Activated CD4-positive, CD25-positive, alpha-beta regulatory T cell treated with anti-CD3 and anti-CD28 coated beads, Interleukin-2, amount 50 U/mL, for 24 hours (primary cell): ENCODE measurements around the gene KDM4C.

Experiments used
- ATAC-seq, 2 donors: fragments of 150-1000 bp; cut with Tn5 transposase; one replicate each; pipeline ENCODE4 v1.10.0; 2021; ENCODE audit warnings: mild to moderate bottlenecking in 1 of 2, moderate library complexity in 1 of 2

KDM4C gene

GRCh38 chr9:7147121-7148090 is 389.6 kb downstream of the KDM4C start:
- ATAC-seq = no peak

- no peak for ATAC-seq
Observed at GRCh38 chr9:7148243-7148765, 390.5 kb downstream of the KDM4C start.

- ATAC-seq = no peak
Observed at GRCh38 chr9:7149258-7149657, 391.5 kb downstream of the KDM4C start.

- ATAC-seq = no peak
Observed at GRCh38 chr9:7150153-7150890, 392.5 kb downstream of the KDM4C start.

- ATAC-seq = no peak
Observed at GRCh38 chr9:7153134-7153533, 395.4 kb downstream of the KDM4C start.

- ATAC-seq = no peak
Observed at GRCh38 chr9:7153566-7153965, 395.8 kb downstream of the KDM4C start.

- no peak for ATAC-seq
Observed at GRCh38 chr9:7154003-7154619, 396.3 kb downstream of the KDM4C start.

GRCh38 chr9:7154650-7155049 is 396.9 kb downstream of the KDM4C start:
- ATAC-seq = no peak

- ATAC-seq = no peak
Observed at GRCh38 chr9:7161469-7161868, 403.7 kb downstream of the KDM4C start.

- ATAC-seq = no peak
Observed at GRCh38 chr9:7163932-7164331, 406.2 kb downstream of the KDM4C start.

- ATAC-seq = no peak
Observed at GRCh38 chr9:7164440-7165330, 406.9 kb downstream of the KDM4C start.

GRCh38 chr9:7165331-7165975 is 407.7 kb downstream of the KDM4C start:
- ATAC-seq = no peak

- ATAC-seq = no peak
Observed at GRCh38 chr9:7166074-7166473, 408.3 kb downstream of the KDM4C start.

GRCh38 chr9:7169717-7170389 is 412.1 kb downstream of the KDM4C start:
- ATAC-seq = no peak

- ATAC-seq = no peak
Observed at GRCh38 chr9:7171396-7172153, 413.8 kb downstream of the KDM4C start.

- no peak for ATAC-seq
Observed at GRCh38 chr9:7172154-7173115, 414.7 kb downstream of the KDM4C start.

- ATAC-seq = no peak
Observed at GRCh38 chr9:7173139-7173538, 415.4 kb downstream of the KDM4C start.

GRCh38 chr9:7174301-7174700 is 416.5 kb downstream of the KDM4C start:
- no peak for ATAC-seq

- ATAC-seq = no peak
Observed at GRCh38 chr9:7174884-7175283, 417.1 kb downstream of the KDM4C start.
